ENCODE results near the gene E4F1.

The E4F1 gene

GRCh38 chr16:2207872-2208271 lies 15.5 kb upstream of the E4F1 start:
- DNase-seq, result no peak

- DNase-seq, result no peak
Measured at GRCh38 chr16:2208308-2208707, 15.1 kb upstream of the E4F1 start.

DNA sequence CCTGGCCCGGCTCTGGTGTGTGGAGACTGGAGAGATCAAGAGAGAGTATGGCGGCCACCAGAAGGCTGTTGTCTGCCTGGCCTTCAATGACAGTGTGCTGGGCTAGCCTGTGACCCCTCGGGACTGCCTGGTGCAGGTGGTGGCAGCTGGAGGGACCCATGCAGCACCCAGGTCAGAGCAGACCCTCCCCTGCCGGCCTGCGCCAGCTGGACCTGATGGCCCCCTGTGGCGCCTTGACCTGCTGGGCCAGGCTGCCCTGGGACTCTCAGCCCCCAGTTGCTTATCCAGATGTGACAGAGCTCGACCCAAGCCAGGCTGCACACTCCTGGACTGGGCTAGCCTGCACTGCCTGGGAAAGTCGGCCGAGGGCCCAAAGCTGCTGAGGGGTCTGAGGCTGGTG lies 14.6 kb upstream of the E4F1 start:
- no peak for DNase-seq

- no peak for DNase-seq
Measured at GRCh38 chr16:2209258-2210008, 14.0 kb upstream of the E4F1 start.

- DNase-seq, result no peak
Measured at GRCh38 chr16:2210009-2210332, 13.4 kb upstream of the E4F1 start.

GRCh38 chr16:2210386-2211365 lies 12.7 kb upstream of the E4F1 start, which contains the start of gene BRICD5:
TSS of gene BRICD5 (minus strand) at chr16:2210863. CDS start at chr16:2210833, 30 bp downstream.
- no peak for DNase-seq

DNA sequence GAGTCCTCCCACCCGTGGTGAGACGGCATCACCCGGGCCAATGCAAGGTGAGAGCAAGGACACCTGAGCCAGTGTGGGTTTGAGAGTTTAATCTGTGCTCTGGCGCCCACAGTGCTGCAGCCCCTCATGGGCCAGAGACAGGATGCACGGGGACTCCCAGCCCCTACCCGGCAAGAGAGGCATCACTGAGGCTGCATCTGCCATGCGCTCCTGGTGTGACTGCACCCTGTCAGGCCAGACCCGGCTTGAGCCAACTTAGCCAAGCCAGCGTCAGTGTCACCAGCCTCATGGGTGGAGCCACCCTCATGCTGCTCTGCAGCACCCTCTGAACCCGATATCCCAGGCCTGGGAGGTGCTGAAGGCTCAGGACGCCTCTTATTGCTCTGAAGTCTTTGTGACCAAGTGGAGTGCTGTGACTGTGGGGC lies 11.5 kb upstream of the E4F1 start:
- no peak for DNase-seq

DNA sequence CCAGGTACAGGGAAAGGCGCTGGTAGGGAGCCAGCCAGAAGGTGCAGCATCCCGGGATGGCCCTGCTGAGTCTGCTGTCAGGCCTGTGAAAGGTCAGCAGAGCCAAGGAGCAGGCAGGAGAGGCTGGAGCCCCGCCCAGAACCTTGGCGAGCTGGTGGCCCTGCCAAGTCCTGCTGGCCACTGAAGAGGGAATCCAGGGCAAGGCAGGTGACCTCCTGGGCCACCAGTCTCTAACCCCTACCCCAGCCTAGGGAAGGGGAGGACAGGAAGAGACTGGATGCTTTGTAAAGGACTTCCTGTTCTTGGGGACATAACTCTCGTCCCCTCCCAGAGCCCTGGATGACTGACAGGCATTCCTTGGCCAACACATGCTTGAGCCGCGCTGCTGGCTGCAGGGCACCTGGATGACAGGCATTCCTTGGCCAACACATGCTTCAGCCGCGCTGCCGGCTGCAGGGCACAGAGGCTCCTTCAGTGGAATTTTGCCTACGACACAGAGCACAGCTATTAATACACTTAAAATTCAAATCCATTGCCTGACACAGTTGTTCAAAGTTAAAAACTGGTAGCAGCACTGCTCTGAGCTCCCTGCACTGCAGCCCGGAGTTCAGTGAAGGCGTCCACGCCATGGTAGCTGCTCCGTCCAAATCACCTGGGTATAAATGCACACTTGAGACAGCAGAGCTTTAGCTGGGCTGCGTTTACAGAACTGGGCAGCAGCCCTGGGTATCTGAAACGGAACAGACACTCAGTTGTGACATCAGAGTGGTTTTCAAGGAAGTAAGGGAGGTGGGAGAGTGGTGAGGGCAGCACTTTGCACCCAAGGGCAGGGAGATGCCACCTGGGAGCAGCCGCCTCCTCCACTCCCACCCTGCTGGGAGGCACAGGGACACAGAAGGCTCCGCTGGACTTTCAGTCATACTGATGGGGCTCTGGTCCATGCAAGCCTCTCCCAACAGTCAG lies 10.7 kb upstream of the E4F1 start:
- no peak for DNase-seq

GRCh38 chr16:2213817-2214718 lies 9.3 kb upstream of the E4F1 start:
- no peak for DNase-seq

DNA sequence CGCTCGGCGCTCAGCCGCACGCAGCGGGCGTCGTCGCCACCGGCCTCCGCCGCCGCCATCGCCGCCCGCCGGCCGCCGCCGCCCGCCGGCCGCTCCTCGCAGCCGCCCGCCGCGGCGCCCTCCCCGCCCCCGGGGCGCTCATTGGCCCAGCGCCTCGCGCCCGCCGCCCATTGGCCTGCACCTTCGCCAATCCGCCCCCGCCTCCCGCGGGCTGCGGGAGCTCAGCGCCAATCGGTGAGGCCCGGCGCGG lies 8.7 kb upstream of the E4F1 start, which contains the start of gene PGP:
TSS of gene PGP (minus strand) at position 122 of the 250 bp plus-strand sequence. CDS start at position 59, 63 bp downstream.
- DNase-seq, result no peak

DNA sequence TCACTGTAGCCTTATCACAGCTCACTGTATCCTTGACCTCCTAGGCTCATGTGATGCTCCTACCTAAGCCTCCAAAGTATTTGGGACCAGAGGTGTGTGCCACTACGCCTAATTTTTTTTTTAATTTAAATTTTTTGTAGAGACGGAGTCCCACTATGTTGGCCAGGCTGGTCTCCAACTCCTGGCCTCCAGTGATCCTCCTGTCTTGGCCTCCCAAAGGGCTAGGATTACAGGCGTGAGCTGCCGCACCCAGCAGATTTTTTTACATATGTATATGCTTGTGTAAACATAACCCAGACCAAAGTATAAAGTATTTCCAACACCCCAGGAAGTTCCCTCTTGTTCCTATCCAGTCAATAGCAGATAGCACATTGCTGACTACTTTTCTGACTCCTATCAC lies 7.1 kb upstream of the E4F1 start:
- no peak for DNase-seq

DNA sequence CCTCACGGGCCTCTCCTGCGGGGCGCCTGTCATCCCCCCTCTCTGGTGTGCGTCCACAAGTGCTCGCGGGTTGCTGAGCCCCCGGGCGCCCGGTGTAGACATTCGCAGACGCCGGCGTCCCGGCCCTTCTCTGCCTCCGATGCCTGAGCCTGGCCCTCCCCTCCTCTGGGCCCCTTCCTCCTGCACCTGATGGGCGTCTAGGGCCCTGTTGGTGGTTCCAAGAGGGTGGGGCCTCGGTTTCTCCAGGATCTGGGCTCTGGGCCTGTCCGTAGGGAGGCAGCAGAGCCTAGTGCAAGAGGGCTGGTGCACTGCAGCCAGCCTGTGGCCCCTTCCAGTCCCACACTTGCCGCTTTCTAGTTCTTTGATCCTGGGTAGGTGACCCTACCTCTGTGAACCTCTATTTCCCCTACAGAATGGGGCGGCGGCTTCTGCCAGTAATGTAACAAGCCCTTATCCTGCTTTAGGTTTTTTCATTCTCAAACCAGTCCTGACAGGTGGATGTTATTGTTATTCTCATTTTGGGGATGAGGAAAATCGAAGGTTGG lies 623 bp downstream of the E4F1 start:
- DNase-seq, result no peak

DNA sequence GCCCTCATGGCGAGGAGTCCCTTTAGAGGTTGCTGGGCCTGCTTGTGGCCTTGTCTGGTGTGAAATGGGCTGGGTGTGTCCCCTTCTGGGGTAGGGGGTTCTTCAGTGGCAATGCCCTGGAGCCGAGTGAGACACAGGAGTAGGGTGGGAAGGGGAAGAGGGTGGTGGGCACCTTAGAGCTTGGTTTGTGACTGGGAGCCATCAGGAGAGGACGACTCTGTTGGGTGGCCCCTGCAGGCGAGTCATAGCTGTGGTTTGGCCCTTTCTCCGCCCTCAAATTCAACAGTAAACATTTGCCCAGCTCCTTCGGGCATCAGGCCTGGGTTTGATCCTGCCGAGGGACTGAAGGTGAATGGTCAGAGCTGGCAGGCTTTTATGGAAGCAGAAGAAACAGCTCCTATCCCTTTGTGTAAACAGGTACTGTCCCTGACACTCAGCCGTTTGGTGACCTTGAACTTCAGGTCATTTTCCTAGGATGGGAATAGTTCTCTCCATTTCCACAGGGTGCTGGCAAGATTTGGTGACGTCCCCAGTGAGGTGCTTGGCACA lies 2.9 kb downstream of the E4F1 start:
- no peak for DNase-seq

DNA sequence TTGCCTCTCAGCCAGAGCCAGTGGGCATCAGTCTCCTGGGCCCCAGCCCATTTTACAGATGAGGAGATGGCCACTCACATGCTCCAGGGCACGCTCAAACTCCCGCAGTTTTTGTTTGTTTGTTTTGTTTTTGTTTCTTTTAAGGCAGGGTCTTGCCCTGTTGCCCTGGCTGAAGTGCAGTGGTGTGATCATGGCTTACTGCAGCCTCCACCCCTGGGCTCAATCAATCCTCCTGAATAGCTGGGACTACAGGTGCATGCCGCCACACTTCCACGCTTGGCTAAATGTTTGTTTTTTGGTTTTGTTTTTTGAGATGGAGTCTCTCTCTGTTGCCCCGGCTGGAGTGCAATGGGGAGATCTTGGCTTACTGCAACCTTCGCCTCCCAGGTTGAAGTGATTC lies 3.5 kb downstream of the E4F1 start:
- no peak for DNase-seq

- no peak for DNase-seq
Measured at GRCh38 chr16:2228161-2228824, 4.9 kb downstream of the E4F1 start.

GRCh38 chr16:2229091-2229490 lies 5.7 kb downstream of the E4F1 start:
- DNase-seq, result no peak

GRCh38 chr16:2229632-2230250 lies 6.3 kb downstream of the E4F1 start:
- no peak for DNase-seq

DNA sequence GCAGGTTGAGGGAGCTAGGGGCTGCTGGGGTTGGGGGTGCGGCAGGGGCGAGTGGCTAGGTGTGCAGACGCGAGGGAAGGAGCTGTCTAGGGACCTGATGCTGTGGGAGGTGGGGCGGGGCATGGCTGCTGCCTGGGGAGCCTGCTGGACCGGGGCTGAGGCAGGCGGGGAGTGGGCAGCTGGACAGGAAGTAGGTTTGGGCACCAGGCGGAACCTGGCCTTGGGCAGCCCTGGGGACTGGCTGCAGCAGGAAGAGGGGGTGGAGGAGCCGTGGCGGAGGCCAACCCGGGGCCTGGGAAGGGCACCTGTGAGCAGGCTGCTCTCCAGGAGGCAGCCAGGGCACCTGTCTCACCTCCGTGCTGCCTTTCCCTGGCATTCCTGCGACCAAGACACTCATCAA lies 7.0 kb downstream of the E4F1 start:
- no peak for DNase-seq

DNA sequence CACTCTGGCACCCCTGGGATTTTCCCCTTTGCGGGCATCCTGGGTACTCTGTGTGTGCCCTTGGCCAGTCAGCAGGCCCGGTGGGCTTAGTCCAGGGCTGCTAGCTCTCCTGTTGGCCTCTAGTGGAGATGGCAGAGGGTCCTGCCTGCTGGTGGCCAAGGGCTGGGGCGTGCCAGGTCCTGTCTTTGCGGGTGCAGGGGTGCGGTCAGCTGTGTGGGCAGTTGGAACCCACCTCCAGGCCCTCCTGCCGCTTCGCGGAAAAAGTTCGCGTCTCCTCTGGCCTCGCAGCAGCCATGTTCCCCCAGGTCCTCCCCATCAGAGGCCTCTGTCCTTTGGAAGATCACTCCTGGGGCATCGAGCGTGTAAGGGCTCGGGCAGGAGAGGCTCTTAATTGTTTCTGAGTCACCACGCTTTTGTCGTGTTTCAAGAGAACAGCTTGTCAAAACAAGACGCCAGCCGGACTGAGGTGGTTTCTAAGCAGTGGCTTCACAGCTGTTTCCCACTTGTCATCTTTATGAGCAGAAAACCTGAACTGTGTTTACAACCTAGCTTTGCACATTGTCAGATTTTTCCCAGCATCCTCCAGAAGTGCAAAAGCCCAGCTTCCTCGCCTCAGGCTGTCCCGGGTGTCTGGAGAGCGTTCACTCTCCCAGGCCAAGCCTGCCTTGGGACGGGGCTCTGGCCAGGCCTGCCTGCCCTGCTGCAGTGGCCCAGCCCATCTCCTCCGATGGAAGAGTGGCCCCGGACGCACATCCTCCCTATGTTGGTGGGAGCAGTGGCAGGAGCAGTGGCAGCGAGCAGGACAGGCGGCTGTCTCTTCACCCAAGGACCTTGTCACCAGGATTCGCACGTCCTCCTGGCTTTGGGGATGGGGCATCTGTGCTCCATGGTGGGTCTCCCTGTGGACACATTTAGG lies 7.9 kb downstream of the E4F1 start:
- no peak for DNase-seq
